GM21381 (cell line): ENCODE results near the gene LRAT.
A peak's percentile ranks its signal among the peaks of the same experiment; 100 is the strongest.
"Not testable (repeated sequence)": the region's sequence is repeated elsewhere in the genome, so short reads cannot be mapped to it uniquely, and the experiment has no call there.

Experiments used
- ATAC-seq: cut with Tn5 transposase; IDR thresholded peaks from one replicate; pipeline ENCODE4 v1.9.1; 2021; ENCODE audit warnings: mild to moderate bottlenecking, moderate library complexity; ENCODE audit not compliant: unreplicated experiment

The LRAT gene

DNA sequence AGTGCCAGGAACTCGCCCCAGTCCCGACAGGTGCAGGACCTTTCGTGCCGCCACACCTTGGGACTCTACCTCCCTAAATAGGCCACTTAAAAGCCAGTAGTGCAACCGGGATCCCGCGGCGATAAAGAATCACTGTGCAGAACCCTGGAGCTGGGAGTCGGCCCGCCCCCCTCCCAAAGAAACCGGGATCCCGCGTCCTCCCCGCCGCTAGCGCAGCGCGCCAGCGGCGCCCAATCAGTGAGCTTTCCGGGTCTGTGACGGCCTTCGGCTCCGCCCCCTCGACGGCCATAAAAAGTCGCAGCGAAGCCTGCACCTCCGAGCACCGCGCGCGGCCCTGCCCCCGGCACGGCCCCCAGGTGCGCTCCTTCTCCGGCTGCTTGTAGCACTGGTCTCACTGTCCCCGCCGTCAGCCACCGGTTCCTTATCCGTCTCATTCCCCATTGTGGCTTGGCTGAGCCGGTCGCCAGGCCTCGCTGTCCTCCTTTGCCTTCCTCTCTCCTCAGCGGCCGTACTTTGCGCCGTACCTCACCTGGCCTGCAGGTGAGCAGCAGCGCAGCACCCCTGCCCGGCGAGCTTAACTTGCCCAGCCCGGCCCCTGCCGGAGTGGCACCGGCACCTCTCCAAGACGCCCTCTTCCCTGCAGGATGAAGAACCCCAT lies at the start of gene LRAT:
Gene LRAT (plus strand): TSS at position 318 of the 658 bp plus-strand sequence. CDS start 327 bp downstream, at position 645.
- peak; percentile 49 for ATAC-seq

DNA sequence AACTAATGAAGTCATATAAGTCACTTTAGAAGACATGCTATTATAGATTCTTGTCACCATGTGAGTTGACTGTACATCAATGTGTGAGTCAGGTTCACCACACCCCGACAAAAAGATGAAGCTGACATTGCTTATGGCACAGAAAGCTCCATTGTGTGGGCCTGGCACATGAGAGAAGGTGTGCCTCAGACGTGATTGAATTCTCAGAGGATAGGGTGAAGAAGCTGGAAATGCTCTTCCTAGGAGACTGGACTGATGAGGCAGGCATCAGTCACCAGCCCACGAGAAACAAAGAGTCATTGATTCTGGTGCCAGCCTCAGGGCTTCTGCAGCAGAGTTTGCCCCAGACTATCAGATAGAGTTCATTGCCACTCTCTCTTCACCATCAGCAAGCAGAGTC lies 35.9 kb upstream of the LRAT start:
- no peak for ATAC-seq

DNA sequence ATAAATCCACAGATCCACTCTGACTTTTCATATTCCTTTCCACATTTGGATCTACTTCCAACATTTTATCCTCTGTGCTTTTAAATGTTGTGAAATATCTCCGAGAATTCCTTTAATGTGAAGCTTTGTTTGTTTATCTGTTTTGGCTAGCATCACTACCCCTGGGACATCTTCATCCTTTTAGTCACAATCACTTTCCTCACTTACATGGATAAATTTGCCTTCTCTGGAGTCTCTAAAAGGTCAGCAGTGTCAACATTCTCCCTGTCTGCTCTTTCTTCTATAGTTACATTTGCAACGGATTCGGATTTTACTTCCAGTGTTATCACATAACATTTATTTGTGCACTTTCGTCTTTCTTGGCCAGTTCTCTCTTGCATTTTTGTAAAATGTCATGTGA lies 34.2 kb upstream of the LRAT start:
- no peak for ATAC-seq

DNA sequence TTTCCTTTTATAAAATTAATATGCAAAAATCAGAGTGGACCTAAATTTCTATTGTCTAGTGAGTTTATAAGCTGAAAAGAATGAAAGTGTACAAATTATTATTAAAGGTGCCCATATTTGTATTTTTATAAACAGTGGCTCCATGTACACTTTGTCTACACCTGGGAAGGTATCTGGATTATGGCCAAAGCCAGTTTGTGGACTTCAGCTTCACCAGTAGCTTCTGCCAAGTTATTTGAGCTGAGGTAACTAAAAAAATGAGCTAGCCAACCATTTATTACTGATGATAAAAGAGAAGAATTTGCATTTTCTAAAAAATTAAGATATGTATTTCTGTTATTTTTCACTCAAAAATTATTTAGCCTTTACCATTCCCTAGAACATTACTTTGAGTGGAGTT lies 32.3 kb upstream of the LRAT start:
- ATAC-seq: no peak

DNA sequence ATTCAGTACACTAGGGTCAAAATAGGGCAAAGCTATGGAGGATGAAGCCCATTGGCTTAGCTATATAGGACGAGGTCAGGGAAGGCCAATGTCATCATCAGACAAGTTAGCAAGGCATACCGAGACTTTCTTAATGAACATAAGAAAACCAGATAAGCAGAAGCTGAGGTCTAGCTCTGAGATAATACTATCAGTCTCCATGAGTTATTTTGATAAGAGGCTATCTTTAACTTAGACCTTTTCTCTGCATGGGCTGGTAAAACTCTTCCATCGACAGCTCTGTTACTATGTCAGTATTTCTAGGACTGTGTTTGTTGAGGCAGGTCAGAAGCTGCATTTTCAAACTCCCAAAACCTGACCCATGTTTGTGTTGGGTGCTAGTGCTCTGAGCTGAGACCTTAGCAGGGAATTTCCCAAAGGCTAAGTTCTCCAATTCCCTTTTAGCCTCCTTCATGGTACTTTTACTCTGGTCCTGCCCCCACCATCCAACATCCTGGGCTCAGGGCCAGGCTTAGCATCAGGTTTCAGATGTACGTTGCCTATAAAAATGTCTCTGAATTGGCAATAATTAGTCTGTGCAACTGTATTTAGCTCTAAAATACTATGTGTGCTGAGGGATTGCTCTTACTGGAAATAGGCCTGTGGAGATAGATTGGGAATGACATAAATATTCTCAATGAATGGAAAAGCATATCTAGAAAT lies 29.3 kb upstream of the LRAT start:
- no peak for ATAC-seq

DNA sequence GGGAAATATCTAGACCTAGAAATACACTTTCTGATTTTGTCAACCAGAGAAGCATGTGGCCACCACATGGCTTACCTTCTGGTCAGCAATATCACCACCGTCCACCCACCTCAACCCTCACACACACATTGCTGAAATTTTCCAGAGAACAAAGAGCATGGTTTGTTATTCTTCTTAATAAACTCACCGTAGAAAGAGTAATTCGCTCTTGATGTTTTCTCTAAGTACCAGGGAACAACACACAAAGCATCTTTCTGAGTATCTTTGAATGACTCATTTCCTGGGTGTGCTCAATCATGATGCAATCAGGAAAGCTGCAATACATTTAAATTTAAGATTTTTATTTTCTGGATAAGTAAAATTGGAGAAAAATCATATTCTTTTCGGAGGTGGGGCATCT lies 24.7 kb upstream of the LRAT start:
- ATAC-seq: no peak

DNA sequence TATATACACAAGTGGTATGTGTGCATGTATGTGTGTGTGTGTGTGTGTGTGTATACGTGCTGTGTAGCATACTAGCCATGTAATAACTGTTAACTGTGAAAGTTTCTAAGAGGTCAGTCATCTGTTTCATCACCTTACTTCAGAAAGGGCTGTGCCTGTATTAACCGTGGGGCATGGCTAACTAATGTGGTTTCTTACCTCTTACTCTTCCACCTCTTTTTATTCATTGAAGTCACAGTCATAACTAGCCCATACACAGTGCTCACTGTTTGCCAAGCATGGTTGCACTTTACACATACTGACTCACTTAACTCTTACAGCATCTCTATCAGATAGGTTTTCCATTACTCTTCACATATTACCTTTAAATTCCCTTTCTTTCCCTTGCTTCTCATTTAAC lies 23.7 kb upstream of the LRAT start:
- ATAC-seq: peak; percentile 82

DNA sequence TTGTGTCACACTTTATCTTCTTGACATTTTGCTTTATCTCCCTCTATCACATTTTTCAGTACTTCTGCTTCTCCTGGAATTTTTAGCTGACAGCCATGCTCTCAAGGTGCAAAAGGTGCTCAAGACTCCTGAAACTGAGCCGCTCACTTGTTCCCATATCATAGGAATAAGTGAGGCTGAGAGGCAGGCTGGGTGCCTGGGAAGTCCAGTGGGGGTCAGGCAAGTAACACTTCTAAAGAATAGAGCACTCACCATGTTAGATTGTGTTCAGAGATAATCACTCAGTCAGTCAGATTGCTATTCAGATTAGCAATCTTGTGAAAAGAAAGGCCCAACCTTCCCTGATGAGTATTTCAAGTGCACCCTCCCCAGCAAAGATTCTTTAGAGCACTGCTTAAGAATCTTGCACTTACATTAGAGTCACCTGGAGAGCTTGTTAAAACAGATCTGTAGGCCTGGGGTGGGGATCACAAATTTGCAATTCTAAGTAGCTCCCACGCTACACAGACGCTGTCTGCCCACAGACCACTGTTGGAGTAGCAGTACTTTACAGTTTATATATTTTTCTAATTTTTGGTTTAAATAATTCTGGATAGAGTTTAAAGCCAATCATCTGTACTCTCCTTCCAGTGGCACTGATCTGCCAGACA lies 23.1 kb upstream of the LRAT start:
- ATAC-seq: no peak

DNA sequence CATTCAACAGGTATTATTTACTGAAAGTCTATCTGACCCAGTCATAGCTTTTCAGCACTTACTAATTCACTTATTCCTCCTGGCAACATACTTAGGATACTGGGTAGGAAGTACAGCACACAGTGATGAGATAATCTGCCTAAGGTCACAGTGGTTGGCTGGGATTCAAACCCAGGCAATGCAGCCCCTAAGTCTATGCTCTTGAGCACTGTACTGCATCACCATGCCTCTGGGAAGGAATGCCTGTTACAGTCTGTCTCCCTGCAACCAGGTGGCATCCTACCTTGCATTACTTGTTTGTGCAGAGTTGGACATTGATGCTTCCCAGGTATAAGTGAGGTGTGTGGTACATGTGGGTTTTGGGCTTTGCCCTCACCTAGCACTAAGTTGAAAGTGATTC lies 21.5 kb upstream of the LRAT start:
- ATAC-seq: no peak

DNA sequence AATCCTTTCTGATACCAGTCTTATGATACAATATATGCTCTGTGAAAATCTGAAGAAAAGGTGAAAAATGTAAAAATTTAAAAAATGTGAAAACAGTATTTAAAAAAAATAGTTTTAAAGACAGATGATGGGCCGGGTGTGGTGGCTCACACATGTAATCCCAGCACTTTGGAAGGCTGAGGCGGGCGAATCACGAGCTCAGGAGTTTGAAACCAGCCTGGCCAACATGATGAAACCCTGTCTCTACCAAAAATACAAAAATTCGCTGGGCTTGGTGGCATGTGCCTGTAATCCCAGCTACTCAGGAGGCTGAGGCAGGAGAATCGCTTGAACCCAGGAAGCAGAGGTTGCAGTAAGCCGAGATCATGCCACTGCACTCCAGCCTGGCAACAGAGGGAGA lies 20.2 kb upstream of the LRAT start:
- not testable (repeated sequence) for ATAC-seq

DNA sequence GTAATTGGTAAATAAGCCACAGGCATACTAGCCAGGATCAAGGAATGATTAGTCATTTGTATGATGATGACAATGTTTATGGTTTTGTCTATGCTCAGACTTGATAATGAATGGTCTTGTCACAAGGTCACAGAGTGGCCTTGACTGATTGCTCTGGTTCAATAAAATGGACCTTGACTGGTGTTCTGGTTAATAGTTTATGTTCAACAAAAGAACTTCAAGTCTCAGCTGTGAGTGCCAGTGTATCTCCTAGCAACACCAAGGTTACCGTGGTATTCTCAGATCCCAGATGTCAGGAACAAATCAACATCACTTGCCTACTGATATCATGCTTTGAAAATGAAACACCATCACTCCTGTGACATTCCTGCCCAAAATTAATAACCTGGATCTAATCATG lies 16.3 kb upstream of the LRAT start:
- ATAC-seq: no peak

DNA sequence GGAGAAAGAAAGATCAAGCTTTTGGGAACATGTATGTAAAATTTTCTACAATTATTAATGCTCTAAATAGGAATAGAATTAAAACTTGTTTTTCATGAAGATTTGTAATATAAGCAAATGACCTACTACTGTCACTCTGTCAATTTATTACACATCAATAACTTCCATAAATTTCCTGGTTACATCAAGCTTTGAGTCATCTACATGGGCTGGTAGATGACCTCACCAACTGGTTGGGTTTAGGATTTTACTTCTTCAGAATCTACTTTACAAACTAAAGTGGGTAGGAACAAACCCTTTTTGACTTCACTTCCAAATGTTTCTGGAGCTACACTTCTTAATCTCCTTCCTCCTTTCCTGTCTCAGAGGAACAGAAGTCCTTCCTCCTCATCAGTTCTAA lies 12.0 kb upstream of the LRAT start:
- ATAC-seq: no peak

DNA sequence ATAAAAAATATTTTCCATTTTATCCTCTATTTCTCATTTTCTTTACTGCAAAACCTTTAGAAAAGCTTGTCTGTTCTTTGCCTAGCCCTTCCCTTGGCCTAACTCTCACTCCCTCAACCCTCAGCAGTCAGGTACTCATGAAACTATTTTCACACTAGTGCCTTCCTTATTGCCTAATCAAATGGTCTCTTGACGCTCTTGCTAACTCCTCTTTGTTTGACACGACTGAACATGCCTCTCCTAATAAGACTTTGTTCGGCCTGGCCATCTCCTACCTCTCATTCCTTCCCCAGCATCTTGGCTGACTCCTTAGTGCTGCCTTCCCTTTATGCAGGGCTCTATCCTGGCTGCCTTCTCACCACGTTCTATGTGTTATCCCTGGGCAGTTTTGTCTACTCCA lies 11.1 kb upstream of the LRAT start:
- no peak for ATAC-seq

DNA sequence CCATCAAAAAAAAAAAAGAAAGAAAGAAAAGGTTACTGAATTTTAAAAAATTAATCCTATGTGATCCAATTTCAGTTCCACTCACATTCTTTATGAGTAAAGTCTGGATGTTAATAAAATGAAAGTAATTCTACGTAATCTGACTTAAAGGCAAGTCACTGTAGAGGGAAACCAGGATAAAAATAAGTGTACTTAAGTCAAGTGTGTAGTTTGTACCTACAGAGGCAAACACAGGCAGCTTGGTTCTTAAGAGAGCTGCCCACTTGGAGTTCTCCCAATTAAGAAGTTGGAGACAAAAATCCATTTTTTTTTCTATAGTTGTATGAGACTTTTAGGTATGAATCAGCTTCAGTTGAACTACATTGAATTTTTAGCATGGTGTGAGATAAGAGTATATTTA lies 7.0 kb upstream of the LRAT start:
- no peak for ATAC-seq

DNA sequence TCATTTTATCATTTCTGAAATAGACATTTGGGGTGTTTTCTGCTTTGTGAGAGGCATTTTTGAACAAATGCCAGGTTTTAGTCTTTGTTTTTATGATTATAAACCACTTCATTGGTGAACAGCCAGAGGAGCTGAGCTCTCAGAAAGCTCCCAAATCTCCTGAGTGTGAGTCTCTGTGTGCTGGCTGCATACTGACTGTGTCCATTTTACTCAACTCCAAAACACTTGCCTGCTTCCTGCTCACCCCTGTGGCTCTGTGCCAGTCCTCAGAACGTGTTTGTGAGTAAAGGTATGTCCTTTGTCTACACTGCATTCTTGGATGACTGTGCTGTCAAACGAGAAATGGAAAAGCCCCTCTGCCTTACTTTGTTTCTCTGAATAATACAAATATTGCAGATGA lies 5.4 kb upstream of the LRAT start:
- no peak for ATAC-seq

DNA sequence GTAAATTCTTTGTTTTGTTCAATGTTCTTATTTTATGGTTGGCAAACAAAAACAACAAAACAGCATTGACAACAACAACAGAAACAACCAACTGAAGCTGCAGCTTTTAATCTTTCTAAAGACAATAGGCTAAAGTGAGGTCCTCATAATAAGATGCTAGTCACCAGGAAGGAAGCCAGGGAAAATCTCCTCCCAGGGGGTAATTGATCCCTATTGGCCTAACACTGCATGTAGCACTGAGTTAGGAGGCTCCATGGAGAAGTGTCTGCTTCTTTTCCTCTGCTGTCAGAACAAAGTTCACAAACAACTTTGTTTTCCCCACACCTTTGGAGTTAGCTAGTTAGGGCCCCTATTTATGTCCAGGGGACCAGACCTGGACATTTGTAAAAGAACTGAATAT lies 4.7 kb upstream of the LRAT start:
- ATAC-seq: no peak

DNA sequence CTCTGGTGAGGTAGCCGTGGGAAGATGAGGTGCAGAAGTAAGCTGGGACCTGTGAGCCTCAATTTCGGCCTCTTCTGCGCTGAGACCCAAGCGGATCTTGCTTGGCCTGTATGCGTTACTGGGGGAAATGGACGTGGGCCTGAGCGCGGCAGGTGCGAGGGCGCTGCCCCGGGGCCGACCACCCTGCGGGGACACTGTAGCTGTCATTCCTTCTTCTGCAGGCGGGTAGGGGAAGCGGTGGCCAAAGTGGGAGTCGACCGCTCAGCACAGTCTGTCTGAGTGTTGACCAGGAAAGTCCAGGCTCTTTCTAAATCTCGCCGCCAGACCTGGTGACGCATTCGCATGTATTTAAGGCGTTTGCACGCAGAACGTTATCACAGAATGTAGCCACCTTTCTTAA lies 3.3 kb upstream of the LRAT start:
- no peak for ATAC-seq

DNA sequence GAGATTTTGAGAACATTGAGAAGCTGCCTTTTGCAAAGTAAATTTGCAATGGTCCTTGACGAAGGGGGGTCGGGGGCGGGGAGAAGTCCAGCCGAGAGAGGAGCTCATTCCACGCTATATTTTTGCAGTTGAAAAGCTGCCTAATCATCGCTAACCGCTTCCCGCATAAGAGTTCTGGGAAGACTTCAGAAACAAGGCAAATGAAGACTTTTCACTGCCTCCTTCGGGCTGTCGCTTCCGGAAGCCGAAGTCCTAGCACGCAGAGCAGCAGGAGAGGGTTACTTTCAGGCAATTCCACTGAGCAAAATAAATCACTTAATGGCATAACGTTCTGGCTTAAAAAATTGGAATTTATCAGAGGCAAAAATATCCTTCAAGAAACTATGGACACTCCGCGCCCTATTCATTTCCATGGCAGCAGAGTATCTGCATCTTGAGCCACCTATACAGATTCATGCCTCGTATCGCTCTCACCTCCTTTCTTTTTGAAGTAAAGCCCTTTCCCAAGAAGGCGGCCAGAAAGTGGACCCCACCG lies 2.6 kb upstream of the LRAT start:
- ATAC-seq: no peak

DNA sequence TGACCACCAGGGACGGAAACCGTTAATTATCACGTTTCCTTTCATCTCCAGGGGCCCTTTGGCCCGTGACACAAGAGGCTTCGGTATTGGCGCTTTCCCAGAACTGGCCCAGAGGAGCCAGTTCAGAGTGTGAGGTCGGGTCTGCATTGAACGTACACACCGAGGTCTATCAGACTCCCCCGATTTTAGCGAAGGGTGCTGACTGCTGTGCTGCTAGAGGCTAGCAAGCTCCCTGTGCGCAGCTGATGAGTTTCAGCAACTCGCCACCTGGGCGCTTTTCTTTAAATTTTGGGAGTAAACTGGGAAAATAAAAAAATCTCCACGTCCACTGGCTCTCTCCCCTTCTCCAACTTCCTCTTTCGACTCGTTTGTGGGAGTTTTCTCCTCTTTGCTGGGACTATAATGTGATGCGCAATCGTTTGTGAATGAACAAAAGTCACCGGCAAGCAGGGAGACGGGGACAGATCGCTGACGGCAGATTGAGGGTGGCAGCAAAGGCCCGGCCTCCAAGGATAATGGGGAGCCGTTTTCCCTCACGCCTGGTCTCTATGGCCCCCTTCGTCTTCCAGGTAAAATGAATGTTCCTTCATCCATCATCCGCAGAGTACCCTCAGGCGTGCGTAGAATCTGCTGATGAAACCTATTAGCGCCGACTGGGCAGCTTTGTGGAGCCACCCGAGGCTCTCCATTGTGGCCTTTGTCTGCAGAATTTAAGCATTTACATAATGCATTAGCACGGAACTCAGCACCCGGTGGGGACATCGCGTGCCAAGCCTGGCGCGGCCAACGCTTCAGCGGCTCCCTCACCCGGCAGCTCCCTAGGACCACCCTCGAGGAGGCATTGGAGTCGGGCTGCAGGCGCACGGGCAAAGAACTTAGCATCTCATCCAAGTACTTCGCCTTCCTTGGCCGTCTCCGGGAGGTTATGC lies 1.6 kb upstream of the LRAT start:
- no peak for ATAC-seq

DNA sequence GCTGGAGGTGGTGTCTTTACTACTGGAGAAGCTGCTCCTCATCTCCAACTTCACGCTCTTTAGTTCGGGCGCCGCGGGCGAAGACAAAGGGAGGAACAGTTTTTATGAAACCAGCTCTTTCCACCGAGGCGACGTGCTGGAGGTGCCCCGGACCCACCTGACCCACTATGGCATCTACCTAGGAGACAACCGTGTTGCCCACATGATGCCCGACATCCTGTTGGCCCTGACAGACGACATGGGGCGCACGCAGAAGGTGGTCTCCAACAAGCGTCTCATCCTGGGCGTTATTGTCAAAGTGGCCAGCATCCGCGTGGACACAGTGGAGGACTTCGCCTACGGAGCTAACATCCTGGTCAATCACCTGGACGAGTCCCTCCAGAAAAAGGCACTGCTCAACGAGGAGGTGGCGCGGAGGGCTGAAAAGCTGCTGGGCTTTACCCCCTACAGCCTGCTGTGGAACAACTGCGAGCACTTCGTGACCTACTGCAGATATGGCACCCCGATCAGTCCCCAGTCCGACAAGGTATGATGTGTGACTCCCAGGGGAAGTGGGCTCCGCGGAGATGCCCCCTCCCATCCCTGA lies 634 bp downstream of the LRAT start:
- ATAC-seq: no peak

DNA sequence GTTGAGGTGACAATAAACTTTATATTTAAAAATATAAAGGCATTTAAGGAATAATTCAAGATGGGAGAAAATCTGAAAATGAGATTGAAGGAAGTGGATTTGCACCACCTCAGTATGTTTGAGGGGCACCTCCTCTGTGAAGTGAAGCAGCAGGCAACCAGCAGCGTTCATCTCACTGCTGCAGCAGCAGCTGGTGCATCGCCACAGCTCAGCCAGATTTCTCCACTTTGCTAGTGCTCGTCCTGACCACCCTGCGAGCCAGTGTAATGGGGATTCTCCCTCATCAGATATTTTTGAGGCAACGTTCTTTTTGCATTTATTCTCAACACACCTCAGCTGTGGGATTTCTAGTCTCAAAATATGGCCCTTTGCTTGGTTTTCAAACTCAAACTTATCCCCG lies 13.9 kb downstream of the LRAT start:
- no peak for ATAC-seq
